CD14-positive monocyte (primary cell): ENCODE results near the gene NRXN3. TPM values are rescaled to one million over a fixed set of nuclear protein-coding genes. Genes with fewer than 3 reads are reported as not detected.

Source experiments
- DNase-seq, 3 donors: peaks; one replicate each; pipeline ENCODE4 v3.0.0-alpha.2; 2011 to 2022
- H2AFZ ChIP-seq: 2 replicates; pipeline ENCODE4 v1.6.0; 2012; ENCODE audit warnings: mild to moderate bottlenecking, low read depth, low read length, inconsistent platforms; ENCODE audit not compliant: insufficient read depth, poor library complexity, severe bottlenecking
- H3K27ac ChIP-seq, 2 donors: 1 replicate in 1 of 2; 2 replicates in 1 of 2; pipeline ENCODE4 v1.5.1; 2012 to 2013; ENCODE audit warnings: low read length in 2 of 2, control low read depth in 1 of 2, inconsistent platforms in 1 of 2, low read depth in 1 of 2, mild to moderate bottlenecking in 1 of 2
- H3K27me3 ChIP-seq, 2 donors: one replicate each; pipeline versions ENCODE4 v1.6.0 to v1.6.1; 2011 to 2013; ENCODE audit warnings: low read length in 2 of 2; ENCODE audit not compliant: control insufficient read depth in 2 of 2, insufficient read depth in 2 of 2
- H3K36me3 ChIP-seq, 2 donors: replicated peaks in 1 of 2; 1 replicate in 1 of 2; 2 replicates in 1 of 2; pipeline versions ENCODE4 v1.5.1 to v1.6.1; 2012 to 2013; ENCODE audit warnings: low read length in 2 of 2, control low read depth in 1 of 2, inconsistent platforms in 1 of 2, mild to moderate bottlenecking in 1 of 2; ENCODE audit not compliant: insufficient read depth in 2 of 2, control insufficient read depth in 1 of 2
- H3K4me1 ChIP-seq, 2 donors: 1 replicate in 1 of 2; 2 replicates in 1 of 2; pipeline versions ENCODE4 v1.5.1 to v1.6.1; 2012 to 2013; ENCODE audit warnings: low read length in 2 of 2, control low read depth in 1 of 2, inconsistent platforms in 1 of 2, mild to moderate bottlenecking in 1 of 2, moderate library complexity in 1 of 2; ENCODE audit not compliant: insufficient read depth in 2 of 2, control insufficient read depth in 1 of 2
- H3K4me2 ChIP-seq: replicated peaks from 2 replicates; pipeline ENCODE3; 2012; ENCODE audit warnings: low read length, moderate library complexity, mild to moderate bottlenecking; ENCODE audit not compliant: poor library complexity, severe bottlenecking; ENCODE audit errors: extremely low read depth
- H3K4me3 ChIP-seq, 3 experiments: fragments of 200-600 bp in 1 of 3; sonication (generic) in 1 of 3; replicated peaks in 1 of 3; 1 replicate in 2 of 3; 2 replicates in 1 of 3; pipeline ENCODE4 v1.5.1; 2011 to 2013; ENCODE audit warnings: low read length in 3 of 3, mild to moderate bottlenecking in 3 of 3, control low read depth in 2 of 3, low read depth in 2 of 3, inconsistent platforms in 1 of 3, moderate library complexity in 1 of 3
- H3K79me2 ChIP-seq: 2 replicates; pipeline ENCODE4 v1.6.0; 2012; ENCODE audit warnings: mild to moderate bottlenecking, control low read depth, inconsistent platforms, low read length, moderate library complexity; ENCODE audit not compliant: insufficient read depth
- H3K9ac ChIP-seq: 2 replicates; pipeline ENCODE4 v1.6.0; 2017; ENCODE audit warnings: low read length, mild to moderate bottlenecking; ENCODE audit not compliant: insufficient read depth, poor library complexity, severe bottlenecking
- H3K9me3 ChIP-seq, 2 donors: replicated peaks in 1 of 2; 1 replicate in 1 of 2; 2 replicates in 1 of 2; pipeline versions ENCODE4 v1.5.1 to v1.6.1; 2012 to 2013; ENCODE audit warnings: low read length in 2 of 2, control low read depth in 1 of 2; ENCODE audit not compliant: control insufficient read depth in 1 of 2, insufficient read depth in 1 of 2
- H4K20me1 ChIP-seq: 2 replicates; pipeline ENCODE4 v1.6.0; 2012; ENCODE audit warnings: mild to moderate bottlenecking, low read length, control low read depth, moderate library complexity; ENCODE audit not compliant: insufficient read depth
- H3K27ac Mint-ChIP-seq, 7 donors: one replicate each; pipeline ENCODE4 v1.8.0; 2020; ENCODE audit warnings: mild to moderate bottlenecking in 7 of 7, mixed read lengths in 7 of 7, moderate library complexity in 6 of 7, inconsistent platforms in 2 of 7
- H3K27me3 Mint-ChIP-seq, 3 donors: one replicate each; pipeline ENCODE4 v1.8.0; 2021 to 2022; ENCODE audit warnings: low read depth in 3 of 3, mild to moderate bottlenecking in 3 of 3, mixed read lengths in 3 of 3, moderate library complexity in 3 of 3, inconsistent platforms in 1 of 3
- H3K36me3 Mint-ChIP-seq, 2 donors: one replicate each; pipeline ENCODE4 v1.8.0; 2020; ENCODE audit warnings: mixed read lengths in 2 of 2, inconsistent platforms in 1 of 2, mild to moderate bottlenecking in 1 of 2
- H3K4me1 Mint-ChIP-seq: one replicate; pipeline ENCODE4 v1.8.0; 2020; ENCODE audit warnings: mild to moderate bottlenecking, mixed read lengths
- H3K4me3 Mint-ChIP-seq, 2 donors: one replicate each; pipeline ENCODE4 v1.8.0; 2020; ENCODE audit warnings: mild to moderate bottlenecking in 2 of 2, mixed read lengths in 2 of 2, moderate library complexity in 1 of 2
- H3K9me3 Mint-ChIP-seq, 7 donors: one replicate each; pipeline ENCODE4 v1.8.0; 2020 to 2022; ENCODE audit warnings: mixed read lengths in 7 of 7, mild to moderate bottlenecking in 6 of 7, moderate library complexity in 6 of 7, inconsistent platforms in 2 of 7
- WGBS: methylation state at CpG from one replicate; pipeline ENCODE4 v1.1.5; 2013; ENCODE audit warnings: missing lambda C conversion rate; ENCODE audit not compliant: insufficient coverage; 5-methylcytosine and 5-hydroxymethylcytosine counted together
- intact Hi-C, 2 donors: fragments of 100-400 bp; cut with micrococcal nuclease; formaldehyde crosslinking; loops; one replicate each; pipeline versions ENCODE4 v1.15.0 to v1.15.1; 2023
- polyA plus RNA-seq, 3 donors: library from polyadenylated mRNA; depleted of rRNA in 1 of 3; unstranded in 2 of 3; stranded (reverse) in 1 of 3; fragments of 300-500 nt in 2 of 3; fragments of >200 nt in 1 of 3; fragmentation: Illumina TruSeq in 2 of 3; gene quantifications; 1 replicate in 2 of 3; 2 replicates in 1 of 3; pipeline ENCODE4 v1.2.3, GENCODE V29; 2012 to 2021
- TF ChIP-seq, protein P1 (sequence below): fragments of 200-600 bp; IDR thresholded peaks from one replicate; pipeline ENCODE4 v1.8.0; 2022; ENCODE audit warnings: antibody characterized with exemption, mild to moderate bottlenecking

NRXN3 gene
- polyA plus RNA-seq, 3 donors = not detected

DNA sequence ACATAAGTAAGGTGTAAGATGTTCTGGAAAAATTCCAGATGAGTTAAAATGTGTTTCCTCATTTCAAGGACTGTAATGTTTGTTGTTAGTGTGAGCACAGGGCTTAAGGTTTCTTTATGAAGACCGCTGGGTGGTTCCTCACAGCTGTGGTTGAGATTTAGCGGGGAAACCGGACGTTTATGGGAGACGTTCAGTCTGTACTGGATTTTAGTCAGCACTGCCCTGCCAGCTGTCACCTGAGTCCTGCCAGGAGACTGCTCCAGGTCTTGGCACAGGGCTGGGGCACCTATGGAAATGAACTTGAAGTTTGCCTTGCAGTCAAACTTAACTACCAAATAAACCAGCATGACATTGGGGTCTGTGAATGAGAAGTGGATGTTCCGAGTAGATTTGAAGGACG, 1485.9 kb downstream of the NRXN3 start:
- no peaks in the 10 kb centered on the region for H3K79me2 ChIP-seq
- no peaks in the 10 kb centered on the region for H3K36me3 ChIP-seq
- DNase-seq = no peak
- TF ChIP-seq, protein P1, sequence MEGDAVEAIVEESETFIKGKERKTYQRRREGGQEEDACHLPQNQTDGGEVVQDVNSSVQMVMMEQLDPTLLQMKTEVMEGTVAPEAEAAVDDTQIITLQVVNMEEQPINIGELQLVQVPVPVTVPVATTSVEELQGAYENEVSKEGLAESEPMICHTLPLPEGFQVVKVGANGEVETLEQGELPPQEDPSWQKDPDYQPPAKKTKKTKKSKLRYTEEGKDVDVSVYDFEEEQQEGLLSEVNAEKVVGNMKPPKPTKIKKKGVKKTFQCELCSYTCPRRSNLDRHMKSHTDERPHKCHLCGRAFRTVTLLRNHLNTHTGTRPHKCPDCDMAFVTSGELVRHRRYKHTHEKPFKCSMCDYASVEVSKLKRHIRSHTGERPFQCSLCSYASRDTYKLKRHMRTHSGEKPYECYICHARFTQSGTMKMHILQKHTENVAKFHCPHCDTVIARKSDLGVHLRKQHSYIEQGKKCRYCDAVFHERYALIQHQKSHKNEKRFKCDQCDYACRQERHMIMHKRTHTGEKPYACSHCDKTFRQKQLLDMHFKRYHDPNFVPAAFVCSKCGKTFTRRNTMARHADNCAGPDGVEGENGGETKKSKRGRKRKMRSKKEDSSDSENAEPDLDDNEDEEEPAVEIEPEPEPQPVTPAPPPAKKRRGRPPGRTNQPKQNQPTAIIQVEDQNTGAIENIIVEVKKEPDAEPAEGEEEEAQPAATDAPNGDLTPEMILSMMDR = no peak
- no peak overlapping the region for H3K9ac ChIP-seq
- no peaks in the 10 kb centered on the region for H3K4me1 ChIP-seq
- Mint-ChIP-seq H3K27me3 (peaks cover 0 to 2% (median 0%) of the 10 kb centered on the region in 3 donors), H3K4me3 (no peak overlapping the region), H3K4me1 (no peaks in the 10 kb centered on the region), H3K36me3 (no peaks in the 10 kb centered on the region), H3K9me3 (peaks cover 0 to 8% (median 3%) of the 10 kb centered on the region in 7 donors), H3K27ac (no peak overlapping the region)
- no peak overlapping the region for H3K4me2 ChIP-seq
- no peaks in the 10 kb centered on the region for H4K20me1 ChIP-seq
- no peaks in the 10 kb centered on the region for H3K27me3 ChIP-seq
- intact Hi-C loops = no loop called here
- H3K27ac ChIP-seq = no peak overlapping the region
- H3K9me3 ChIP-seq = peaks cover 0 to 3% of the 10 kb centered on the region in 2 donors
- no peak overlapping the region for H2AFZ ChIP-seq
- no peak overlapping the region for H3K4me3 ChIP-seq
- WGBS = 46% methylated on average over 7 of the region's 7 CpGs

DNA sequence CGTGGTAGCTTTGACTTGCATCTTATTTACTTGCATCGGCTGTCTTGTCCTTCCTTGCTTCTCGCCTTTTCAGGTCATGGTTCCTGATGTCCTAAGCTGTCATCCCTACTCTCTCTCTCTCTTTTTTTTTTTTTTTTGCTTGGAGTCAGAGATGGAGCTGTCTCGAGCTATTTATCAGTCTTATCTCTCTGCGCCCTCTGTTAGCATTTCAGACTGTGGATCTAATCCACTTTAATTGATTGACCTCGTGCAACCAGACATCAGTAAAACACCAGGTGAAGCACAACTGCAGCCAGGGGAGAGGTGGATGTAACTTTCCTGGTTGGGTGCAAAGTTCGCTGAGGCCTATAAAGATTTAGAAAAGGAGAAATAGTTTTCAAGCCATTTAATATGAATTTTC, 1486.3 kb downstream of the NRXN3 start:
- H3K4me3 ChIP-seq = no peak overlapping the region
- no peaks in the 10 kb centered on the region for H3K36me3 Mint-ChIP-seq
- no peaks in the 10 kb centered on the region for H3K27me3 ChIP-seq
- no peak overlapping the region for H2AFZ ChIP-seq
- H3K79me2 ChIP-seq = no peaks in the 10 kb centered on the region
- H4K20me1 ChIP-seq = no peaks in the 10 kb centered on the region
- H3K9me3 Mint-ChIP-seq = peaks cover 0 to 8% (median 3%) of the 10 kb centered on the region in 7 donors
- no peaks in the 10 kb centered on the region for H3K36me3 ChIP-seq
- no peak for DNase-seq
- no peak overlapping the region for H3K27ac ChIP-seq
- no peak overlapping the region for H3K4me2 ChIP-seq
- WGBS = 69% methylated on average over 4 of the region's 7 CpGs
- intact Hi-C loops = no loop called here
- TF ChIP-seq, protein P1 = no peak
- no peak overlapping the region for H3K9ac ChIP-seq
- peaks cover 0 to 3% of the 10 kb centered on the region in 2 donors for H3K9me3 ChIP-seq
- H3K27ac Mint-ChIP-seq = no peak overlapping the region
- H3K4me3 Mint-ChIP-seq = no peak overlapping the region
- H3K27me3 Mint-ChIP-seq = peaks cover 0 to 2% (median 0%) of the 10 kb centered on the region in 3 donors
- no peaks in the 10 kb centered on the region for H3K4me1 ChIP-seq
- H3K4me1 Mint-ChIP-seq = no peaks in the 10 kb centered on the region
